DND-41 (cell line): ENCODE data around the gene KCNAB3.

ENCODE experiments used
- ATAC-seq: fragments of 200-7000 bp; cut with Tn5 transposase; 3 replicates; pipeline ENCODE4 v1.9.1; 2021; ENCODE audit warnings: low read depth; ENCODE audit not compliant: insufficient read depth
- DNase-seq: peaks from one replicate; pipeline ENCODE4 v3.0.0-alpha.2; 2020
- H2AFZ ChIP-seq: 2 replicates; pipeline ENCODE4 v1.6.0; 2012; ENCODE audit warnings: low read depth, low read length
- H3K27ac ChIP-seq: 2 replicates; pipeline ENCODE4 v1.5.1; 2012; ENCODE audit warnings: low read length, inconsistent platforms
- H3K27me3 ChIP-seq: fragments of 200-600 bp; sonication (generic); 2 replicates; pipeline ENCODE4 v1.6.0; 2012; ENCODE audit warnings: low read length, mild to moderate bottlenecking, inconsistent platforms; ENCODE audit not compliant: insufficient read depth, poor library complexity
- H3K36me3 ChIP-seq: 2 replicates; pipeline ENCODE4 v1.5.1; 2012; ENCODE audit warnings: low read length, inconsistent platforms; ENCODE audit not compliant: insufficient read depth
- H3K4me1 ChIP-seq: 2 replicates; pipeline ENCODE4 v1.5.1; 2012; ENCODE audit warnings: mild to moderate bottlenecking, low read length; ENCODE audit not compliant: insufficient read depth
- H3K4me2 ChIP-seq: 2 replicates; pipeline ENCODE4 v1.6.0; 2012; ENCODE audit warnings: mild to moderate bottlenecking, moderate library complexity, low read length, inconsistent platforms; ENCODE audit not compliant: insufficient read depth
- H3K4me3 ChIP-seq, 2 experiments: fragments of 200-600 bp in 1 of 2; shearing (Covaris generic) in 1 of 2; 2 replicates each; pipeline ENCODE4 v1.5.1; 2012 to 2016; ENCODE audit warnings: inconsistent platforms in 2 of 2, low read length in 2 of 2, mild to moderate bottlenecking in 2 of 2, low read depth in 1 of 2, moderate library complexity in 1 of 2
- H3K79me2 ChIP-seq: 2 replicates; pipeline ENCODE4 v1.6.0; 2012; ENCODE audit warnings: low read length, inconsistent platforms; ENCODE audit not compliant: insufficient read depth
- H3K9ac ChIP-seq: 2 replicates; pipeline ENCODE4 v1.6.0; 2012; ENCODE audit warnings: low read depth, mild to moderate bottlenecking, inconsistent platforms, low read length, moderate library complexity
- H3K9me3 ChIP-seq: 2 replicates; pipeline ENCODE4 v1.5.1; 2012; ENCODE audit warnings: low read length, moderate library complexity, mild to moderate bottlenecking, inconsistent platforms; ENCODE audit not compliant: insufficient read depth, severe bottlenecking
- H4K20me1 ChIP-seq: 2 replicates; pipeline ENCODE4 v1.6.0; 2012; ENCODE audit warnings: low read length; ENCODE audit not compliant: insufficient read depth
- EZH2 ChIP-seq: IDR thresholded peaks from 3 replicates; pipeline ENCODE4 v1.6.1; 2012; ENCODE audit warnings: borderline replicate concordance, low read depth, mild to moderate bottlenecking, moderate library complexity, low read length, inconsistent platforms; ENCODE audit not compliant: severe bottlenecking
- TF ChIP-seq, protein P1 (sequence below): IDR thresholded peaks from 2 replicates; pipeline ENCODE4 v1.5.1; 2012; ENCODE audit warnings: borderline replicate concordance, low read length, moderate library complexity, mild to moderate bottlenecking; ENCODE audit not compliant: poor library complexity, severe bottlenecking; ENCODE audit errors: extremely low read depth

The KCNAB3 gene

GRCh38 chr17:7886227-7887037 is 43.2 kb downstream of the KCNAB3 start:
- Histone ChIP-seq H3K27me3 (peaks cover 2% of the 10 kb centered on the region), H2AFZ (peak overlapping the region; percentile 61), H4K20me1 (peaks cover 16% of the 10 kb centered on the region), H3K9ac (peak overlapping the region; percentile 88), H3K9me3 (no peaks in the 10 kb centered on the region), H3K4me3 (peak overlapping the region; percentile 55 to 91), H3K4me2 (peak overlapping the region; percentile 98), H3K36me3 (peaks cover 26% of the 10 kb centered on the region), H3K79me2 (peaks cover 40% of the 10 kb centered on the region), H3K27ac (peak overlapping the region; percentile 92), H3K4me1 (peaks cover 40% of the 10 kb centered on the region)
- ATAC-seq = peak; percentile 27
- no peak for TF ChIP-seq EZH2
- TF ChIP-seq, protein P1, sequence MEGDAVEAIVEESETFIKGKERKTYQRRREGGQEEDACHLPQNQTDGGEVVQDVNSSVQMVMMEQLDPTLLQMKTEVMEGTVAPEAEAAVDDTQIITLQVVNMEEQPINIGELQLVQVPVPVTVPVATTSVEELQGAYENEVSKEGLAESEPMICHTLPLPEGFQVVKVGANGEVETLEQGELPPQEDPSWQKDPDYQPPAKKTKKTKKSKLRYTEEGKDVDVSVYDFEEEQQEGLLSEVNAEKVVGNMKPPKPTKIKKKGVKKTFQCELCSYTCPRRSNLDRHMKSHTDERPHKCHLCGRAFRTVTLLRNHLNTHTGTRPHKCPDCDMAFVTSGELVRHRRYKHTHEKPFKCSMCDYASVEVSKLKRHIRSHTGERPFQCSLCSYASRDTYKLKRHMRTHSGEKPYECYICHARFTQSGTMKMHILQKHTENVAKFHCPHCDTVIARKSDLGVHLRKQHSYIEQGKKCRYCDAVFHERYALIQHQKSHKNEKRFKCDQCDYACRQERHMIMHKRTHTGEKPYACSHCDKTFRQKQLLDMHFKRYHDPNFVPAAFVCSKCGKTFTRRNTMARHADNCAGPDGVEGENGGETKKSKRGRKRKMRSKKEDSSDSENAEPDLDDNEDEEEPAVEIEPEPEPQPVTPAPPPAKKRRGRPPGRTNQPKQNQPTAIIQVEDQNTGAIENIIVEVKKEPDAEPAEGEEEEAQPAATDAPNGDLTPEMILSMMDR = peak; percentile 30
- DNase-seq = peak; percentile 67

GRCh38 chr17:7885367-7886226 is 44.1 kb downstream of the KCNAB3 start:
- H2AFZ ChIP-seq = peak overlapping the region; percentile 61
- 0 out of 3 replicates have a peak, but pooled peaks have one; percentile 7 for ATAC-seq

DNA sequence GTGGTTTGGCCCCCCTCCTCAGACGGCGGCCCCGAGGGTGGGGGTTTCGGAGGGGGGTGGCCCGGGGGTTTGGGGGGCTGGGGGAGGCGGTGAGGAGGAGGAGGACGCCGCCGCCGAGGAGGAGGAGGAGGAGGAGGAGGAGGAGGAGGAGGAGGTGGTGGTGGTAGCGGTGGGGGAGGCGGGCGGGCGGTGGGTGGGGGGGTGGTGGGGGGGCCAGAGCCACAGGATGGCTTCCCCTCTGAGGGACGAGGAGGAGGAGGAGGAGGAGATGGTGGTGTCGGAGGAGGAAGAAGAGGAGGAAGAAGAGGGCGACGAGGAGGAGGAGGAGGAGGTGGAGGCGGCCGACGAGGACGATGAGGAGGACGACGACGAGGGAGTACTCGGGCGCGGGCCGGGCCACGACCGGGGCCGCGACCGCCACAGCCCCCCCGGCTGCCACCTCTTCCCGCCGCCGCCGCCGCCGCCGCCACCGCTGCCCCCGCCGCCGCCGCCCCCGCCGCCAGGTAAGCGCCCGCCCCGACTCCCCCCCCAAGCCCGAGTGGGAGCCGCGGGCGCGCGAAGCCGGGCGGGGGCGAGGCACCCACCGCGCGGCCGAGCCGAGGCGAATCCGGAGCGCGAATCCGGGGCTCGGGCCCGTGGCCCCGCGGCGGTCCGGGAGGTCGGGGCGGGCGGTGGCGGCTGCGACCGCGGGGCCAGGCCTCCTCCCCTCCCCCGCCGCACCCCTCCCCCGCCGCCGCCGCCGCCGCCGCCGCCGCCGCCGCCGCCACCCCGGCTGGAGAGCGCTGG is 44.9 kb downstream of the KCNAB3 start:
- H3K27ac ChIP-seq = peak overlapping the region; percentile 92
- peaks cover 40% of the 10 kb centered on the region for H3K79me2 ChIP-seq
- no peaks in the 10 kb centered on the region for H3K9me3 ChIP-seq
- peaks cover 40% of the 10 kb centered on the region for H3K4me1 ChIP-seq
- DNase-seq = peak; percentile 51
- H3K27me3 ChIP-seq = peaks cover 2% of the 10 kb centered on the region
- H4K20me1 ChIP-seq = peaks cover 16% of the 10 kb centered on the region
- TF ChIP-seq, protein P1 = no peak
- TF ChIP-seq EZH2 = no peak
- ATAC-seq = 0 out of 3 replicates have a peak, but pooled peaks have one; percentile 5
- peak overlapping the region; percentile 73; the same call in 1 of the 2 replicates for H2AFZ ChIP-seq
- peak overlapping the region; percentile 98 for H3K4me2 ChIP-seq
- peaks cover 9% of the 10 kb centered on the region; the same call in 1 of the 2 replicates for H3K36me3 ChIP-seq
- H3K9ac ChIP-seq = peak overlapping the region; percentile 88
- H3K4me3 ChIP-seq = peak overlapping the region in 1 of 2 experiments; percentile 91; a peak in 2 of 4 replicates

More at GRCh38 chr17:7885367-7886226, 44.1 kb downstream of the KCNAB3 start:
- H4K20me1 ChIP-seq = peaks cover 16% of the 10 kb centered on the region
- peak overlapping the region; percentile 98 for H3K4me2 ChIP-seq
- peaks cover 40% of the 10 kb centered on the region for H3K79me2 ChIP-seq
- H3K9me3 ChIP-seq = no peaks in the 10 kb centered on the region
- H3K27ac ChIP-seq = peak overlapping the region; percentile 92
- peaks cover 40% of the 10 kb centered on the region for H3K4me1 ChIP-seq
- no peak for TF ChIP-seq EZH2
- TF ChIP-seq, protein P1 = no peak
- H3K36me3 ChIP-seq = peaks cover 18% of the 10 kb centered on the region
- peaks cover 2% of the 10 kb centered on the region for H3K27me3 ChIP-seq
- peak overlapping the region; percentile 55 to 91 for H3K4me3 ChIP-seq
- H3K9ac ChIP-seq = peak overlapping the region; percentile 88
- peak; percentile 35 for DNase-seq
